ENCODE data around the gene PRKAG1. TPM values are rescaled to one million over a fixed set of nuclear protein-coding genes. Genes with fewer than 3 reads are reported as not detected.

PRKAG1 gene
- polyA plus RNA-seq, 2 of the 4 experiments (the other 2 are of a cell fraction) = 40.0 to 100 TPM

- Histone ChIP-seq H3K27ac (peak overlapping the region; percentile 32 to 56; a peak in 3 of 6 replicates), H3K4me3 (peak overlapping the region; percentile 32), H3K9me3 (no peaks in the 10 kb centered on the region), H3K4me1 (peaks cover 18% of the 10 kb centered on the region), H3K4me2 (peak overlapping the region; percentile 91)
- CTCF ChIA-PET = interaction anchor here (0.6 to 77.5 kb wide), 26 partner anchors 8 to 145 kb away, joined by 3 to 2584 read pairs (median 5); partner anchors contain the start of genes ARF3, DDX23, DHH and FKBP11
- DNase-seq (ENCODE audit: low read depth in 1 of 2, low spot score in 1 of 2) (peak; percentile 89 to 99), FAIRE-seq (no peak), ATAC-seq (peak; percentile 65 to 76)
- peak; percentile 86 for TF ChIP-seq CHD4 (IDR thresholded peaks at IDR 0.05; ENCODE audit: borderline replicate concordance)
- TF ChIP-seq RAD21 (conservative IDR thresholded peaks at IDR 0.05 in 1 of 2, IDR thresholded peaks at IDR 0.05 in 1 of 2) = peak; percentile 81 to 83
- no peak for TF ChIP-seq EP300 (IDR thresholded peaks at IDR 0.05)
- TF ChIP-seq ZNF302 (CRISPR knock-in tag; IDR thresholded peaks at IDR 0.05) = no peak
- TF ChIP-seq HMGXB4 (CRISPR knock-in tag; IDR thresholded peaks at IDR 0.05; ENCODE audit: borderline replicate concordance) = no peak
- no peak for TF ChIP-seq HEYL (CRISPR knock-in tag; IDR thresholded peaks at IDR 0.05)
- no peak for TF ChIP-seq EHMT2 (IDR thresholded peaks at IDR 0.05; ENCODE audit: low read depth)
- TF ChIP-seq HDAC2 (IDR thresholded peaks at IDR 0.05) = no peak
- TF ChIP-seq HOXB13 (CRISPR knock-in tag; IDR thresholded peaks at IDR 0.05; ENCODE audit: low read depth) = no peak
- TF ChIP-seq EHF (CRISPR knock-in tag; IDR thresholded peaks at IDR 0.05) = no peak
- peak; percentile 61 for TF ChIP-seq SMC3 (IDR thresholded peaks at IDR 0.05)
- TF ChIP-seq ESRRA (IDR thresholded peaks at IDR 0.05; ENCODE audit: borderline replicate concordance, low read length) = no peak
- TF ChIP-seq NR3C1 (IDR thresholded peaks at IDR 0.05) = no peak
- no peak for TF ChIP-seq FOSL2 (IDR thresholded peaks at IDR 0.05)
- TF ChIP-seq FOSL2 (CRISPR knock-in tag; IDR thresholded peaks at IDR 0.05) = no peak
- TF ChIP-seq HOXA7 (CRISPR knock-in tag; IDR thresholded peaks at IDR 0.05) = no peak
- TF ChIP-seq RCOR1 (IDR thresholded peaks at IDR 0.05; ENCODE audit: low read depth, low read length) = no peak
- TF ChIP-seq FOSB (CRISPR knock-in tag; IDR thresholded peaks at IDR 0.05) = no peak
- no peak for TF ChIP-seq POLR2A (IDR thresholded peaks at IDR 0.05; ENCODE audit: low read length)
- no peak for TF ChIP-seq ELK1 (IDR thresholded peaks at IDR 0.05; ENCODE audit: low read depth, low read length)
- no peak for TF ChIP-seq BHLHE40 (IDR thresholded peaks at IDR 0.05; ENCODE audit: low read depth, low read length)
- TF ChIP-seq E2F6 (IDR thresholded peaks at IDR 0.05; ENCODE audit: borderline replicate concordance, low read depth) = no peak
- TF ChIP-seq PBX3 (IDR thresholded peaks at IDR 0.05) = 0 out of 2 replicates have a peak, but pooled peaks have one; percentile 49
- no peak for TF ChIP-seq MAX (IDR thresholded peaks at IDR 0.05)
- TF ChIP-seq KDM1A (IDR thresholded peaks at IDR 0.05; ENCODE audit: low read depth) = peak; percentile 90; the same call in 1 of the 2 replicates
- TF ChIP-seq TP53 (CRISPR knock-in tag; IDR thresholded peaks at IDR 0.05) = no peak
- no peak for TF ChIP-seq MAZ (IDR thresholded peaks at IDR 0.05; ENCODE audit: borderline replicate concordance, low read depth, low read length)
- TF ChIP-seq GATA3 (IDR thresholded peaks at IDR 0.05; ENCODE audit: borderline replicate concordance) = no peak
- no peak for TF ChIP-seq RARB (CRISPR knock-in tag; IDR thresholded peaks at IDR 0.05)
- TF ChIP-seq CBX8 (IDR thresholded peaks at IDR 0.05) = no peak
- TF ChIP-seq RNF2 (IDR thresholded peaks at IDR 0.05; ENCODE audit: borderline replicate concordance, low read depth) = no peak
- peak; percentile 66 for TF ChIP-seq CTCF (IDR thresholded peaks at IDR 0.05)
- no peak for TF ChIP-seq USF2 (IDR thresholded peaks at IDR 0.05)
- POLR2A ChIA-PET = interaction anchor here (0.6 to 1.2 kb wide), 2 partner anchors 21 to 1759 kb away, joined by 3 read pairs; no protein-coding TSS in a partner anchor
- WGBS (ENCODE audit: missing lambda C conversion rate) = 11% methylated on average over 32 of the region's 32 CpGs
Observed at GRCh38 chr12:48995086-48995879, 23.3 kb downstream of the PRKAG1 start.

All from A549 (cell line).